Measurements from ENCODE around the gene GOLT1A.

- no peak for TF ChIP-seq EP300 (IDR thresholded peaks at IDR 0.05)
- TF ChIP-seq CTCF (IDR thresholded peaks at IDR 0.05) = no peak
Observed at GRCh38 chr1:204249736-204250427, 36.1 kb upstream of the GOLT1A start.
